Spleen (tissue), 13 donors: ENCODE results near the gene STAC3. TPM values are rescaled to one million over a fixed set of nuclear protein-coding genes. Genes with fewer than 3 reads are reported as not detected.
"Not testable (repeated sequence)": the region's sequence is repeated elsewhere in the genome, so short reads cannot be mapped to it uniquely, and the experiment has no call there.

Source experiments
- DNase-seq: peaks from one replicate; pipeline ENCODE4 v3.0.0-alpha.2; 2020
- H3K27ac ChIP-seq, 8 donors: fragments of 200-600 bp; sonication (generic) in 7 of 8; 1 replicate in 4 of 8; 2 replicates in 4 of 8; pipeline versions ENCODE4 v1.5.0 to v1.8.0; 2016 to 2021; ENCODE audit warnings: inconsistent platforms in 4 of 8, mild to moderate bottlenecking in 4 of 8, moderate library complexity in 1 of 8
- H3K27me3 ChIP-seq, 7 donors: fragments of 200-600 bp; sonication (generic) in 6 of 7; replicated peaks in 1 of 7; 1 replicate in 4 of 7; 2 replicates in 3 of 7; pipeline versions ENCODE4 v1.5.0 to v1.8.0; 2016 to 2021; ENCODE audit warnings: inconsistent platforms in 3 of 7, mild to moderate bottlenecking in 1 of 7
- H3K36me3 ChIP-seq, 6 donors: fragments of 200-600 bp; sonication (generic) in 5 of 6; 1 replicate in 4 of 6; 2 replicates in 2 of 6; pipeline versions ENCODE4 v1.5.0 to v1.8.0; 2016 to 2021; ENCODE audit warnings: inconsistent platforms in 2 of 6
- H3K4me1 ChIP-seq, 6 donors: fragments of 200-600 bp; sonication (generic) in 5 of 6; 1 replicate in 3 of 6; 2 replicates in 3 of 6; pipeline versions ENCODE4 v1.5.0 to v1.8.0; 2016 to 2021; ENCODE audit warnings: inconsistent platforms in 3 of 6
- H3K4me3 ChIP-seq, 8 donors: fragments of 200-600 bp; sonication (generic) in 7 of 8; 1 replicate in 4 of 8; 2 replicates in 4 of 8; pipeline versions ENCODE4 v1.5.0 to v1.8.0; 2016 to 2021; ENCODE audit warnings: inconsistent platforms in 4 of 8, mild to moderate bottlenecking in 4 of 8, moderate library complexity in 2 of 8
- H3K9me3 ChIP-seq, 8 donors: fragments of 200-600 bp; sonication (generic) in 7 of 8; 1 replicate in 4 of 8; 2 replicates in 4 of 8; pipeline versions ENCODE4 v1.5.0 to v1.8.0; 2016 to 2021; ENCODE audit warnings: inconsistent platforms in 4 of 8
- POLR2A ChIP-seq, 3 donors: fragments of 450-650 bp; IDR thresholded peaks; one replicate each; pipeline ENCODE4 v1.5.1; 2017; ENCODE audit warnings: antibody characterized with exemption in 3 of 3, mild to moderate bottlenecking in 1 of 3
- POLR2AphosphoS5 ChIP-seq, 3 donors: sonication (generic); formaldehyde crosslinking; IDR thresholded peaks; one replicate each; pipeline ENCODE4 v1.5.1; 2017; ENCODE audit warnings: antibody characterized with exemption in 3 of 3
- WGBS, 5 donors: extraction: QIAGEN DNeasy Blood & Tissue Kit in 3 of 5; methylation state at CpG; one replicate each; pipeline versions ENCODE4 v1.1.5 to v1.1.7; 2013 to 2018; 5-methylcytosine and 5-hydroxymethylcytosine counted together
- intact Hi-C: fragments of 100-400 bp; cut with DNase I; formaldehyde crosslinking; loops from one replicate; pipeline ENCODE4 v1.15.0; 2023; ENCODE audit warnings: low total_unique reads
- long read RNA-seq, 2 donors: transcript quantifications; one replicate each; lab custom pipeline, GENCODE V29; 2026
- polyA plus RNA-seq, 3 donors: library from polyadenylated mRNA; stranded (reverse); fragments of 200-250 nt; gene quantifications; one replicate each; pipeline ENCODE4 v1.2.1, GENCODE V29; 2013
- total RNA-seq, 7 donors: library from RNA; depleted of rRNA in 3 of 7; stranded (reverse); fragments of >200 nt in 3 of 7; fragmentation: NEBNext Ultra II Directional in 4 of 7; extraction: Animal tissue kit (Norgen Biotek cat#: 25700) in 4 of 7; gene quantifications; one replicate each; pipeline versions ENCODE4 v1.1.0 to v1.2.1, GENCODE V29; 2016 to 2021
- TF ChIP-seq, protein P1 (sequence below), 11 experiments: fragments of 200-600 bp in 7 of 11; fragments of 450-650 bp in 4 of 11; sonication (generic) in 4 of 11; IDR thresholded peaks in 8 of 11; conservative IDR thresholded peaks in 3 of 11; 1 replicate in 7 of 11; 2 replicates in 4 of 11; pipeline versions ENCODE4 v1.4.0 to v1.8.0; 2016 to 2021; ENCODE audit warnings: antibody characterized with exemption in 11 of 11, inconsistent platforms in 4 of 11, mild to moderate bottlenecking in 1 of 11
- donor health status: healthy with polysubstance abuse.
- donor health status: DM: no; HTN: no; CAD: no; lungs with moderate emphysema.
- donor health status: DM: no; HTN: no; CAD: no.
- donor health status: Bipolar disorder and iron deficiency.
- donor health status: healthy.
- donor health status: DM: no; HTN: no; CAD: no.
- donor health status: DM: yes; HTN: yes; CAD: no.

The STAC3 gene
- 1 to 10 TPM; 3.4 to 9.8 (median 5.6) TPM for total RNA-seq
- 10 to 100 TPM; 10.1 to 16.4 (median 10.4) TPM for polyA plus RNA-seq
- long read RNA-seq, donor 1, result 0 reads
- long read RNA-seq, donor 2, result 0 reads

DNA sequence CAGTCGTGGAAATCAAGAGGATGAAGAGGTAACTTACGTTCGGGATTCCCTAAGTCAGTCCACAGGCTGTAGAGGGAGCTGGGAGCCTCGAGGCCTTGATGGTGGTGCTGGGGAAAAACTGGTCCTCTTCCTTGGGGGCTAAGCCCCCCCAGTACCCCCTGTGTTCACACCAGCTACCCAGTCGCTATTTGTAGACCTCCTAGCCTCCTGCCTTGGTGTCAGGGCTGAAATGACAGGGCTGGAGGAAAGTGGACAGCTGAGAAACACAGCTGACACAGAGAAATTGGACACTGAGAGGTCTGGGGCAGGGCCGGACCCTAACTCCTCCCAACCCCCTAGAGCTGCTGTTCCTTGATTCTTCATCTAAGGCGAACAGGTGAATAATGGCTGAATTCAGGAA, at the start of gene STAC3:
Gene STAC3 (minus strand): TSS at position 232 of the 400 bp plus-strand sequence. CDS start 1,551 bp downstream, outside the sequence.
- peaks cover 0 to 10% (median 0%) of the 10 kb centered on the region in 6 donors for H3K4me1 ChIP-seq
- WGBS, 5 donors, result 71 to 88% (median 84%) methylated on average over 7 of the region's 7 CpGs
- TF ChIP-seq POLR2A (IDR thresholded peaks at IDR 0.05), result no peak
- TF ChIP-seq POLR2AphosphoS5 (IDR thresholded peaks at IDR 0.05), result no peak
- TF ChIP-seq, protein P1, sequence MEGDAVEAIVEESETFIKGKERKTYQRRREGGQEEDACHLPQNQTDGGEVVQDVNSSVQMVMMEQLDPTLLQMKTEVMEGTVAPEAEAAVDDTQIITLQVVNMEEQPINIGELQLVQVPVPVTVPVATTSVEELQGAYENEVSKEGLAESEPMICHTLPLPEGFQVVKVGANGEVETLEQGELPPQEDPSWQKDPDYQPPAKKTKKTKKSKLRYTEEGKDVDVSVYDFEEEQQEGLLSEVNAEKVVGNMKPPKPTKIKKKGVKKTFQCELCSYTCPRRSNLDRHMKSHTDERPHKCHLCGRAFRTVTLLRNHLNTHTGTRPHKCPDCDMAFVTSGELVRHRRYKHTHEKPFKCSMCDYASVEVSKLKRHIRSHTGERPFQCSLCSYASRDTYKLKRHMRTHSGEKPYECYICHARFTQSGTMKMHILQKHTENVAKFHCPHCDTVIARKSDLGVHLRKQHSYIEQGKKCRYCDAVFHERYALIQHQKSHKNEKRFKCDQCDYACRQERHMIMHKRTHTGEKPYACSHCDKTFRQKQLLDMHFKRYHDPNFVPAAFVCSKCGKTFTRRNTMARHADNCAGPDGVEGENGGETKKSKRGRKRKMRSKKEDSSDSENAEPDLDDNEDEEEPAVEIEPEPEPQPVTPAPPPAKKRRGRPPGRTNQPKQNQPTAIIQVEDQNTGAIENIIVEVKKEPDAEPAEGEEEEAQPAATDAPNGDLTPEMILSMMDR (IDR thresholded peaks at IDR 0.05 in 8 of 11, conservative IDR thresholded peaks at IDR 0.05 in 3 of 11), result no peak

DNA sequence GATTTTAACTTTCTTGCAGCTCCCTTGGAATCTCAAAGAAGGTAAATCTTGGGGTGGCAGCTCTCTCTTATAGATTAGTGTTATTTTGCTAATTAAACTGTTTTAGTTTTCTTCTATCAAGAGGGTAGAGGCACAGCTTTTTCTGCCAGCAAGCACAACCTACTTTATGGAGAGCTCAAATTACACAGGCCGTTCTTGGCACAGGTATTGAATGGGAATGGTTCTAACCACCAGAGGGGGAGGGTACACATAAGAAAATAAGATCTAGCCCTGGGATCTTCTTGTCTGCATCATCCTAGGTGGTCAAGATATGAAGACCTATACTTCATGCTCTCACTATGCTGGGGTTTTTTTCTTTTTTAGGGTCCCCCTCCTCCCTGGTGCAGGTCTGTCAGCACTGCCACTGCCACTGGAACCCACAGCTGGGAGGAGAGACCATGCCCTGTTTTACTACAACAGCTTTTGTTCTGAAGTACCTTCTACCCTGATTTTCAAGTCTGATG, 48.6 kb upstream of the STAC3 start:
- intact Hi-C loops, result no loop called here
- H3K36me3 ChIP-seq, result peaks cover 0 to 100% (median 76%) of the 10 kb centered on the region in 6 donors

More for the DNA sequence above, at the start of gene STAC3:
- Histone ChIP-seq H3K4me3 (no peak within 1 kb of the TSS), H3K36me3 (peaks cover 0 to 32% (median 18%) of the 10 kb centered on the region in 6 donors), H3K9me3 (no peaks in the 10 kb centered on the region), H3K27me3 (no peaks in the 10 kb centered on the region), H3K27ac (no peak within 1 kb of the TSS)
- DNase-seq, result no peak
- intact Hi-C loops, result no loop called here

DNA sequence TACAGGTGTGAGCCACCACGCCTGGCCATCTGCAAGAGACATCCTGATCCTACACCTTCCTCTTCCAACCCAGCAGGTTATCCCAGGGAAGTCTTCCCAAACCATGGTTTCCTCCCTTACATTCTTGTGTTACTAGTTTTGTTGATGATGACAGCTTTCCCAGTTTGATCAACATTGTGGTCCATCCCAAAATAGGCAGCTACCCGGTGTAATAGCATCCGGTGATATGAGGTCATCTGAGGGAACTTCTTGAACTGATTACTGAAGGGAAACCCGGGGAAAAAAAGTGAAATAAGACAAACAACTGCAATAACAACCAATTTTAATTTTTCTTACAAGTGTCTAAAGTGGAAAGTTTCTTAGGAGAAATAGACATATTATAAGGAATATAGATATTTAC, 45.3 kb upstream of the STAC3 start:
- TF ChIP-seq POLR2A (IDR thresholded peaks at IDR 0.05) (no peak), POLR2AphosphoS5 (IDR thresholded peaks at IDR 0.05) (no peak)
- TF ChIP-seq, protein P1 (IDR thresholded peaks at IDR 0.05 in 8 of 11, conservative IDR thresholded peaks at IDR 0.05 in 3 of 11), result no peak
- H3K4me3 ChIP-seq, result no peak overlapping the region
- peaks cover 0 to 100% (median 80%) of the 10 kb centered on the region in 6 donors for H3K36me3 ChIP-seq
- intact Hi-C loops, result no loop called here
- H3K27ac ChIP-seq, result no peak overlapping the region
- H3K9me3 ChIP-seq, result no peaks in the 10 kb centered on the region
- no peaks in the 10 kb centered on the region for H3K27me3 ChIP-seq
- no peaks in the 10 kb centered on the region for H3K4me1 ChIP-seq
- DNase-seq, result no peak
- 93 to 98% (median 97%) methylated on average over 4 of the region's 4 CpGs for WGBS, 5 donors

More for the DNA sequence above, 48.6 kb upstream of the STAC3 start:
- Histone ChIP-seq H3K27me3 (no peaks in the 10 kb centered on the region), H3K27ac (no peak overlapping the region), H3K4me3 (no peak overlapping the region), H3K4me1 (no peaks in the 10 kb centered on the region), H3K9me3 (no peaks in the 10 kb centered on the region)
- WGBS, 5 donors, result 86 to 97% (median 90%) methylated on average over 1 of the region's 1 CpG
- TF ChIP-seq POLR2A (IDR thresholded peaks at IDR 0.05) (no peak), POLR2AphosphoS5 (IDR thresholded peaks at IDR 0.05) (no peak)
- TF ChIP-seq, protein P1 (IDR thresholded peaks at IDR 0.05 in 8 of 11, conservative IDR thresholded peaks at IDR 0.05 in 3 of 11), result no peak
- no peak for DNase-seq

DNA sequence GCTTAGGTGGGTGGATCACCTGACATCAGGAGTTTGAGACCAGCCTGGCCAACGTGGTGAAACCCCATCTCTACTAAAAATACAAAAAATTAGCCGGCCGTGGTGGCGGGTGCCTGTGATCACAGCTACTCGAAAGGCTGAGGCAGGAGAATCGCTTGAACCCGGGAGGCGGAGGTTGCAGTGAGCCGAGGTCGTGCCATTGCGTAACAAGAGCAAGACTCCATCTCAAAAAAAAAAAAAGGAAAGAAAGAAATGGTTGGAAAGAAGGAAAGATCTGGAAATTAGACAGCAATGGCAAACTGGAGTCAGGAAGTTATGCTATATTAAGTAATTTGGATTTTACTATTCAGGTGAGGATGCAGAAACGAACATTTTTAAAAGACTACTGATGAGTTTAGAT, 31.1 kb upstream of the STAC3 start:
- H3K36me3 ChIP-seq, result peaks cover 0 to 100% (median 73%) of the 10 kb centered on the region in 6 donors

More for the DNA sequence above, 31.1 kb upstream of the STAC3 start:
- intact Hi-C loops, H3K27me3 ChIP-seq, DNase-seq, H3K9me3 ChIP-seq, H3K4me3 ChIP-seq, H3K27ac ChIP-seq: not testable (repeated sequence)
- WGBS, 5 donors, result 84 to 94% (median 92%) methylated on average over 12 of the region's 12 CpGs
- H3K4me1 ChIP-seq, result peaks cover 0 to 20% (median 14%) of the 10 kb centered on the region in 6 donors
